Natural killer cell (primary cell): ENCODE results near the gene PPP1R14D. TPM values are rescaled to one million over a fixed set of nuclear protein-coding genes. Genes with fewer than 3 reads are reported as not detected.

Source experiments
- ATAC-seq, 3 donors: fragments of 150-1000 bp in 2 of 3; fragments of 200-7000 bp in 1 of 3; cut with Tn5 transposase; 1 replicate in 1 of 3; 2 replicates in 2 of 3; pipeline ENCODE4 v1.10.0; 2021; ENCODE audit warnings: mild to moderate bottlenecking in 2 of 3, moderate library complexity in 2 of 3
- DNase-seq, 2 donors: peaks; one replicate each; pipeline versions ENCODE4 v3.0.0 to v3.0.0-alpha.2; 2013 to 2021; ENCODE audit warnings: mixed read lengths in 1 of 2
- H3K27ac ChIP-seq: one replicate; pipeline ENCODE4 v1.5.1; 2013; ENCODE audit warnings: mild to moderate bottlenecking, low read length
- H3K27me3 ChIP-seq: one replicate; pipeline ENCODE4 v1.6.1; 2013; ENCODE audit warnings: low read length; ENCODE audit not compliant: control insufficient read depth, insufficient read depth
- H3K36me3 ChIP-seq: one replicate; pipeline ENCODE4 v1.6.1; 2013; ENCODE audit warnings: low read length; ENCODE audit not compliant: control insufficient read depth, insufficient read depth
- H3K4me1 ChIP-seq: one replicate; pipeline ENCODE4 v1.6.1; 2013; ENCODE audit warnings: low read length; ENCODE audit not compliant: control insufficient read depth, insufficient read depth
- H3K4me3 ChIP-seq: one replicate; pipeline ENCODE4 v1.5.1; 2013; ENCODE audit warnings: low read length
- H3K9me3 ChIP-seq: one replicate; pipeline ENCODE4 v1.6.1; 2013; ENCODE audit warnings: low read length; ENCODE audit not compliant: control insufficient read depth, insufficient read depth
- H3K27ac Mint-ChIP-seq, 2 donors: one replicate each; pipeline ENCODE4 v1.8.0; 2022; ENCODE audit warnings: mild to moderate bottlenecking in 2 of 2, mixed read lengths in 2 of 2, moderate library complexity in 1 of 2
- H3K27me3 Mint-ChIP-seq, 2 donors: one replicate each; pipeline ENCODE4 v1.8.0; 2022; ENCODE audit warnings: low read depth in 2 of 2, mixed read lengths in 2 of 2
- H3K36me3 Mint-ChIP-seq: one replicate; pipeline ENCODE4 v1.8.0; 2022; ENCODE audit warnings: mixed read lengths
- H3K4me1 Mint-ChIP-seq, 2 donors: one replicate each; pipeline ENCODE4 v1.8.0; 2022; ENCODE audit warnings: mixed read lengths in 2 of 2
- H3K4me3 Mint-ChIP-seq: one replicate; pipeline ENCODE4 v1.8.0; 2022; ENCODE audit warnings: mild to moderate bottlenecking, moderate library complexity, mixed read lengths
- H3K9me3 Mint-ChIP-seq, 2 donors: one replicate each; pipeline ENCODE4 v1.8.0; 2022; ENCODE audit warnings: mixed read lengths in 2 of 2
- CTCF ChIP-seq: fragments of 200-600 bp; IDR thresholded peaks from one replicate; pipeline ENCODE4 v1.8.0; 2022; ENCODE audit warnings: antibody characterized with exemption
- WGBS: methylation state at CpG from one replicate; pipeline ENCODE4 v1.1.7; 2013; ENCODE audit warnings: missing lambda C conversion rate; ENCODE audit not compliant: insufficient coverage; 5-methylcytosine and 5-hydroxymethylcytosine counted together
- intact Hi-C: fragments of 100-400 bp; cut with micrococcal nuclease; formaldehyde crosslinking; loops from one replicate; pipeline ENCODE4 v1.14.2; 2022
- total RNA-seq, 4 donors: library from RNA; stranded (reverse); fragments of 120-200 nt in 1 of 4; gene quantifications; one replicate each; pipeline versions ENCODE4 v1.2.3 to v1.2.4, GENCODE V29; 2013 to 2022

The PPP1R14D gene
- total RNA-seq, 3 donors from 2014 or later (not counting 1 experiment from before 2014, with no cell fraction given): not detected

DNA sequence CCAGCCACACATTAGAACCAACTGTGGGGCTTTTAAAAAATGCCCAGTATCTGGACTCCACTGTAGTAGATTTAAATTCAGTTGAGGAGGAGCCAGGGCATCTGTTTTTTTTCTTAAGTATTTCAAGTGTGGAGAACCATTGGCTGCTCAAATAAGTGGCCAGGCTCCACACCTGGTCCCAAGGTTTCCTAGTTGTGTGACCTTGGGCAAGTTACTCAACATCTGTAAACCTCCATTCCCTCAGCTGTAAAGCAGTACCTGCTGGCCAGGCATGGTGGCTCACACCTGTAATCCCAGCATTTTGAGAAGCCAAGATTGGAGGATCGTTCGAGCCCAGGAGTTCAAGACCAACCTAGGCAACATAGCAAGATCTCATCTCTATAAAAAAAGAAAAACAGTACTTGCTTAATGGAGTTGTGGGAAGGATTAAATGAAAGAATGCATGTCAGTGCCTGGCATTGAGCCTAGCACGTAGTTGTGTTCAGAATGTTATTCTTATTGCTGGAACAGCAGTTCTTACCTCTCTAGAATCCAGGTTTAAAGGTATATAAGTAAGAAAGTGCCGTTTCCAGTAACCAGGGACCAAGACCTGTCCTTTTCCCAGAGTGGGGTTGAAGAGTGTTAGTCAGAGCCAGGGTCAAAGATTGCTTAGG lies 2.0 kb downstream of the PPP1R14D start:
- Mint-ChIP-seq H3K4me1 (no peaks in the 10 kb centered on the region), H3K27ac (no peak overlapping the region), H3K9me3 (no peaks in the 10 kb centered on the region), H3K27me3 (peaks cover 0 to 3% of the 10 kb centered on the region in 2 donors), H3K36me3 (no peaks in the 10 kb centered on the region), H3K4me3 (no peak overlapping the region)
- ATAC-seq: no peak
- no peaks in the 10 kb centered on the region for H3K9me3 ChIP-seq
- intact Hi-C loops: no loop called here
- H3K27me3 ChIP-seq: no peaks in the 10 kb centered on the region
- 76% methylated on average over 2 of the region's 4 CpGs for WGBS
- H3K36me3 ChIP-seq: no peaks in the 10 kb centered on the region
- no peak overlapping the region for H3K4me3 ChIP-seq
- H3K27ac ChIP-seq: no peak overlapping the region
- TF ChIP-seq CTCF: no peak
- no peaks in the 10 kb centered on the region for H3K4me1 ChIP-seq
- no peak for DNase-seq

- Mint-ChIP-seq H3K4me1 (no peaks in the 10 kb centered on the region), H3K27me3 (peaks cover 0 to 3% of the 10 kb centered on the region in 2 donors), H3K27ac (no peak overlapping the region), H3K4me3 (no peak overlapping the region), H3K9me3 (no peaks in the 10 kb centered on the region), H3K36me3 (no peaks in the 10 kb centered on the region)
- H3K4me1 ChIP-seq: no peaks in the 10 kb centered on the region
- TF ChIP-seq CTCF: no peak
- no peaks in the 10 kb centered on the region for H3K27me3 ChIP-seq
- intact Hi-C loops: no loop called here
- WGBS: 78% methylated on average over 5 of the region's 5 CpGs
- no peak for ATAC-seq
- no peak overlapping the region for H3K4me3 ChIP-seq
- DNase-seq: no peak
- H3K36me3 ChIP-seq: no peaks in the 10 kb centered on the region
- no peak overlapping the region for H3K27ac ChIP-seq
- H3K9me3 ChIP-seq: no peaks in the 10 kb centered on the region
Observed at GRCh38 chr15:40825661-40826422, 2.7 kb downstream of the PPP1R14D start.

DNA sequence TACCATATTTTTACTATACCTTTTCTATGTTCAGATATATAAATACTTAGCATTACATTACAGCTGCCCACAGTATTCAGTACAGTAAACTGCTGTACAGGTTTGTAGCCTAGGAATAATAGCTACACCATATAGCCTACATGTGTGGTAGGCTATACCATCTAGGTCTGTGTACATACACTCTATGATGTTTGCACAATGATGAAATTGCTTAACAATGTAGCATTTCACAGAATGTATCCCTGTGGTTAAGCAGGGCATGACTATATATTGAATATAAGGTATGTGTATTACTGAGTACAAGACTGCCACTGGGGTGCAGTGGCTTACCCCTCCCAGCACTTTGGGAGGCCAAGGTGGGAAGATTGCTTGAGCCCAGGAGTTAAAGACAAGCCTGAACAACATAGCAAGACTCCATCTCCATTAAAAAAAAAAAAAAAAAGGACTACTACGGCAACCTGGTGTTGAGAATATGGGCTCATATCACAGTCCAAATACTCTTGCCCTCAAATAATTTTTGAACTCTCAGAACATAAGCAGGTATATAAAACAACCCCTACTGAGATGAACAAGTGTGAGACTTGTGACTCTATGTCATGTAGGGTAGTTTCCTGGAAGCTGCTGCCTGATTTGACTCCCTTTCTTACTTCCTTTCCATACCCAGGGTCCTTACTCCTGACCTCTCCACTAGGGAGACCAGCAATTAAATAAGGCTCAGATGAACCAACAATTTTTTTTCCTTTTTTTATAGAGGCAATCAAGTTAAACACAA lies 4.8 kb downstream of the PPP1R14D start:
- no peak for ATAC-seq
- Mint-ChIP-seq H3K4me3 (no peak overlapping the region), H3K36me3 (no peaks in the 10 kb centered on the region), H3K9me3 (no peaks in the 10 kb centered on the region), H3K4me1 (no peaks in the 10 kb centered on the region), H3K27me3 (peaks cover 0 to 3% of the 10 kb centered on the region in 2 donors), H3K27ac (no peak overlapping the region)
- Histone ChIP-seq H3K27ac (no peak overlapping the region), H3K27me3 (no peaks in the 10 kb centered on the region), H3K4me3 (no peak overlapping the region), H3K36me3 (no peaks in the 10 kb centered on the region), H3K4me1 (no peaks in the 10 kb centered on the region), H3K9me3 (no peaks in the 10 kb centered on the region)
- intact Hi-C loops: no loop called here
- WGBS: no CpG with 5 or more reads among the region's 1 CpG
- no peak for TF ChIP-seq CTCF
- no peak for DNase-seq
